HG03280 (cell line): ENCODE measurements around the gene SNX5.

ENCODE experiments used
- ATAC-seq: cut with Tn5 transposase; IDR thresholded peaks from one replicate; pipeline ENCODE4 v1.9.1; 2021; ENCODE audit warnings: mild to moderate bottlenecking, moderate library complexity; ENCODE audit not compliant: unreplicated experiment

Gene SNX5

GRCh38 chr20:17993546-17993945 lies 25.0 kb upstream of the SNX5 start:
- no peak for ATAC-seq

- ATAC-seq: no peak
Observed at GRCh38 chr20:17992847-17993513, 24.4 kb upstream of the SNX5 start.

GRCh38 chr20:17992224-17992637 lies 23.6 kb upstream of the SNX5 start:
- peak; percentile 45 for ATAC-seq

- ATAC-seq: no peak
Observed at GRCh38 chr20:17990278-17990972, 21.8 kb upstream of the SNX5 start.

- no peak for ATAC-seq
Observed at GRCh38 chr20:17987988-17988387, 19.4 kb upstream of the SNX5 start.

GRCh38 chr20:17985388-17986018 lies 16.9 kb upstream of the SNX5 start:
- ATAC-seq: no peak

GRCh38 chr20:17976305-17976704 lies 7.7 kb upstream of the SNX5 start:
- no peak for ATAC-seq

GRCh38 chr20:17972121-17972520 lies 3.5 kb upstream of the SNX5 start:
- ATAC-seq: no peak

- ATAC-seq: no peak
Observed at GRCh38 chr20:17971300-17972013, 2.9 kb upstream of the SNX5 start.

GRCh38 chr20:17969884-17970409 lies 1.4 kb upstream of the SNX5 start:
- no peak for ATAC-seq

- ATAC-seq: peak; percentile 6
Observed at GRCh38 chr20:17969278-17969883, 787 bp upstream of the SNX5 start.

- peak; percentile 0 for ATAC-seq
Observed at GRCh38 chr20:17967521-17968365, 851 bp downstream of the SNX5 start.

- ATAC-seq: no peak
Observed at GRCh38 chr20:17966432-17967310, 1.9 kb downstream of the SNX5 start.

- ATAC-seq: no peak
Observed at GRCh38 chr20:17965042-17965697, 3.4 kb downstream of the SNX5 start.

- no peak for ATAC-seq
Observed at GRCh38 chr20:17964632-17965031, 4.0 kb downstream of the SNX5 start.

GRCh38 chr20:17964073-17964472 lies 4.5 kb downstream of the SNX5 start:
- no peak for ATAC-seq

- ATAC-seq: no peak
Observed at GRCh38 chr20:17963114-17963897, 5.3 kb downstream of the SNX5 start.

- no peak for ATAC-seq
Observed at GRCh38 chr20:17961587-17961940, 7.0 kb downstream of the SNX5 start.
